HG02678 (cell line): ENCODE data around the gene PLPPR1.

Experiments
- ATAC-seq: cut with Tn5 transposase; IDR thresholded peaks from one replicate; pipeline ENCODE4 v1.9.1; 2021; ENCODE audit warnings: mild to moderate bottlenecking, moderate library complexity; ENCODE audit not compliant: unreplicated experiment

The PLPPR1 gene

DNA sequence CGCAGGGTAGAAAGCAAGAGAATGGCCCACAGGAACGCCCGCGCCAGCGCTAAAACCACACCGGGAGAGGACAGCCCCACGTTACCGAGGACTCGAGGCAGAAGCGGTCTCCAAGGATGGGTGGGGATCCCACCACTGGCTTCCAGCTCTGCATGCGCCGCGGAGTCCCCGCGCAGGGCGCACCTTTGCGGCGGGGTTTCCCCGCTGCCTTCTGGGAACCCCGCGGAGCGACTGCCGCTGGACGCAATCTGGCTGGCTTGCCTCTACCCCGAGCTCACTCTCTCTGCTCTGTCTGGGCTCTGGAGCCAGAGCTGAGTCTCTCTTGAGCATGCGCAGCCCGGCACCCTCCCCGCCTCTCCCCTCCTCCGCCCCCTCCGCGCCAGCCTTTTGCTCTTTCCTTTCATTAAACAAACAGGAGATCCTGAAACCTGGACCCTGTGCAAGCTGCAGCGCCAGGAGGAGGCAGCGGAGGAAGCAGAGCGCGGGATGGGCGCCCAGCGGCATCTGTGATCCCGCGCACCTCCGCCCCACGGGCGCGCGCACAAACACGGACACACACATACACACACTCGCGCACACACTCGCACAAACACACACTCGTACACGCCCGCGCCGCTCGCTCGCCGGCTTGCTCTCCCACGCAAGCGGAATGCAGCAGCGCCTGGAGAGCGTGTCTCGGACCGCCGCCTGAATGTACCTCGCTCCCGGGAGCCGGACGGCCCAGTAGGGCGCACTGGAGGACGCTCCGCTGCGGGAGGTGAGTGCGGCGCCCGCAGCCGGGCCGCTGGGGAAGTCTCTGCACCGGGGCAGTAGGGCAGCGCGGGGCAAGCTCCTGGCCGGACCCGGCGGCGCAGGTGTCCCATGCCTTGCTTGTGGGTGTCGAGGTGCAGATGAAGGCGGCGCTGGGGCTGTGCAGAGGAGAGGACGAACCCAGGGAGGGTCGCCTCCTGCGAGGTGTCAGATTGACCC lies at the start of gene PLPPR1:
PLPPR1 (plus strand) TSS at position 382 of the 969 bp plus-strand sequence.
- no peak for ATAC-seq

GRCh38 chr9:100989731-100990130 lies 38.8 kb upstream of the PLPPR1 start:
- no peak for ATAC-seq

DNA sequence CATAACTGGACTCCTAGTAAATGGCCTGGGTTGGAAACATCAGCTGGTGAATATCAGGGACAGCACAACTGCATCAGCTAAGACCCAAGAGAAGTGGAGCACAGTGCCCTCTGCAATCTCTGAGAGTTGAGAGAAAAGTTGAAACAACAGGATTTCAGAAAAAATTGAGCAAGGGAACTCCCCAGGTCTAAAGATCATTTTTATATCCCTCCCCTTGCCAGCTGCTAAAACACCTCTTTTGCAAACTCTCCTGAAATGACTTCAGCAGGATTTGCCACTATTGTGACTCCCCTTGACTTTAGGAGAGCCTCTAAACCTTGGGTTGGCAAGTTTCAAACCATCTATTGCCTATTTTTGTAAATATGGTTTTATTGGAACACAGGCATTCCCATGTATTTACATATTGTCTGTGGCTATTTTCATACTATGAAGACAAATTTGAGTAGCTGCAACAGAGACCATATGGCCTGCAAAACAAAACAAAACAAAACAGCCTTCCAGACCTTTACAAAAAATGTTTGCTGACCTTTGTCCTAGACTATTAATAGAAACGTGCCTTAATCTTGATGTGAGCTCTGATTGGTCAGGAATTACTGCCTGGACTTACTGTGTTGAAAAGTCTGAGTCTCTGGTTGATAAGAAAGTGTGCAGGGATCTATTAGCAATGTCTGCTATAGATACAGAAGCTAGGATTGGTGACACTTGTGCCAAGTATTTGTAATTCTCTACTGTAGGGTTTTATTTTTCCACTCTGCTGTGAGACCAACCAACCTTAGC lies 37.7 kb upstream of the PLPPR1 start:
- ATAC-seq, result no peak

DNA sequence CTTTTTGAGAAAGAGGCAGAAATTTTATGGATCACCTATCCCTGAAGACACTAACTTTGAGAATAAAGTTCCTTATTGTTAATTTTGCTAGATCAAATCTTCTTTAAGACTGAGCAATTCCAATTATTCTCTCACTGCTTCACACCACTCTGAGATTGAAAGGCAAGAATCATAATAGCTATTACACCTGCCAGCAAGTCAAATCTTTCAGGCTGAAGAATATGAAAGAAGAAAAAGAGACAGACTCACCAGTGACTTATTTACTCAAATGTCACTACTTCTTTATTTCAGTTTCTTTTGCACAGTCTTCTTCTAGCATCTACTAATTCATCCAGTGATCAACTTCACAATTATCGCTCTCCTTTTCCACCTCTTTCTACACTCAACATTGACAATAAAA lies 35.9 kb upstream of the PLPPR1 start:
- no peak for ATAC-seq

GRCh38 chr9:100999906-101000544 lies 28.5 kb upstream of the PLPPR1 start:
- no peak for ATAC-seq

DNA sequence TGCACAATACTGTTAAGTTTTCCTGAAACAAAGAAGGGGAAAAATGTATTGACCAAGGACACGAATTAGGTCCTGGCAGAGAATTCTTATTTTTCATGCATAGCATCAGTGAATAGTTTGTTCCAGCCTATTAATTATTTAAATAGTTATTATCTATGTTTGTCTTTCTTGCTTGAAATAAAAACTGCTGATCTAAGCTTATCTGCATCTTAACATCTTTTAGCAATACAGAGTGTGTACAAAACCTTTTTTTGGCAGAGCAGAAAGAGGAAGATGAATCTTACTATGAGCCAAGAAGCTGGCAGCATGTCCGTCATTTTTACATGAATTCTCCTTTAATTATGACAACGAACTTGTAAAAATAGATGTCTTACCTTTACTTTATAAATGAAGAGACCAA lies 23.3 kb upstream of the PLPPR1 start:
- no peak for ATAC-seq

DNA sequence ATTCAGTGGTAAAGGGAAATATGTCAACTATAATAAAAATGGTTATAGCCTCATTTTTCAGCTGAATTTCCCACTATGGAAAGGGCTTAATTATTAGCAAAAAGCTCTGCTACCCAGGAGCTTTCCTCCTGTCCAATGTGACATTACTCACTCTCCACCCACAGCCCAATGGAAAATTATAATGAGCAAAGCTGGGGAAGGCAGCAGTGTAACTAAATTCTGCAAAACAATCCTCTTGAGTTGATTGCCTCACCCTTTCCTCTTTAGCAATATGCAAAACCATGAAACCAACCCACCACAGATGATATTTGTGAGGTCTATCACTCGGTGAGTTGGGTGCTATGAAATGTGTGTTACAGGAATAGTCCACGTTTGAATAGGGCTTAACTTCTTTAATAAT lies 14.0 kb upstream of the PLPPR1 start:
- ATAC-seq, result no peak

GRCh38 chr9:101018467-101018866 lies 10.1 kb upstream of the PLPPR1 start:
- no peak for ATAC-seq

DNA sequence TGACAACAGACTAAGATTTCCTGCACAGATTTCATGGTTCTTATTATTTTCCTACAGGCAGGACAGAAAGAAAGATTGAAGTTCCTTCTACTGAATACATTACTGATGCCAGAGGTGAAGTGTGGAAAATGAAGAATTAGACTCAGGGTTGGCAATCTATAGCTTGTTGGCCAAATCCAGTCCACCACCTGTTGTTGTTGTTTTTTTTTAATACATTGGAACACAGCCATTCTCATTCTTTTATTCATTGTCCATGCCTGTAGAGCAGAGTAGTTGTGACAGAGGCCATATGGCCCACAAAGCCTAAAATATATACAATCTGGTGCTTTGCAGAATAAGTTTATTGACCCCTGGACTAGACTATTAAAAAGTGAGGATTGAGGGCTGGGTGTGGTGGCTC lies 5.8 kb upstream of the PLPPR1 start:
- no peak for ATAC-seq

DNA sequence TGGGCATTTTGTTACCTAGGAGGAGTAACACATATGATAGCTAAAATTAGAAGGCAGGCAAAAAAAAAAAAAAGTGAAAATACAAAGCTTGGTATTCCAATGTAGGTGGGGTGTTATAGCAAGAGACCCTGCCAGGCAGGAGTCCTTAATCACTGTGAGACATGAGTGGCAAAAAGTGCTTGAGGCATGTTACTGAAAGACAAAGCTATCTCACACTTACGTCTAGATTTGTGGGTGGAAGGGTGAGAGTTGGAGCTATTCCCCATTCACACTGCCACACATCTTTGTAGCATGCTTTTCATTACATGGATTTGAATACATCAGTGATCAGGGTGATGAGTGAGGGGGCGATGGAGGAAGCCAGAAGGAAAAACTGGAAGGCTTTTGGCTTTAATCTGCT lies 2.6 kb upstream of the PLPPR1 start:
- ATAC-seq, result no peak

- ATAC-seq, result no peak
Measured at GRCh38 chr9:101026824-101027223, 1.7 kb upstream of the PLPPR1 start.

GRCh38 chr9:101027236-101027635 lies 1.3 kb upstream of the PLPPR1 start:
- no peak for ATAC-seq

DNA sequence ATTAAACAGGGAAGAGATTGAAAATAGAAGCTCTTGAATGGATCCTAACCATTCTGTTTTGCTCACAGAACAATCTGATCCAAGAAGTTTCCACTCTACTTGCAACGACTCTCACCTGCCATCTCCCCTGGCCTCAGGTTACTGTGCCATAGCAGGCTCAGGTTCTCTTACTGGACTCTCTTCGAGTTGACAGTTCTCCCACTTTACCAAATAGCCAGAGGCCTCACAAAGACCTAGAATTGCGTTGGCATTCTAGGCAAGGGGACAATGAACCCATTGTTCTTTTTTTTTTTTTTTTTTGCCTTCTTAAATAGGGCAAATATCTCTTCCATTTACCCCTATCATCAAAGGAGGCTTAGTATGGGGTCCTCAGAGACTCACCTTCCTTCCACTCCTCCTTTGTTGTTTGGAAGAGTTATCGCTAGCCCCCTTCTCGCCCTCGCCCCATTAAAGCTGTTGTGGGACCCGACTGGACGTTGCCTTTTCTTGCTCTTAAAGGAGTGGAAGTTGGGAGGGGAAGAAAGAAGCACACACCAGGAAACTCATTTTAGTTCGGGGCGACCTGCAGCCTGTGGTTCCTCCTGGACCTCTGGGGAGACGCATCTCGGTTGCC lies 688 bp upstream of the PLPPR1 start:
- ATAC-seq, result no peak

DNA sequence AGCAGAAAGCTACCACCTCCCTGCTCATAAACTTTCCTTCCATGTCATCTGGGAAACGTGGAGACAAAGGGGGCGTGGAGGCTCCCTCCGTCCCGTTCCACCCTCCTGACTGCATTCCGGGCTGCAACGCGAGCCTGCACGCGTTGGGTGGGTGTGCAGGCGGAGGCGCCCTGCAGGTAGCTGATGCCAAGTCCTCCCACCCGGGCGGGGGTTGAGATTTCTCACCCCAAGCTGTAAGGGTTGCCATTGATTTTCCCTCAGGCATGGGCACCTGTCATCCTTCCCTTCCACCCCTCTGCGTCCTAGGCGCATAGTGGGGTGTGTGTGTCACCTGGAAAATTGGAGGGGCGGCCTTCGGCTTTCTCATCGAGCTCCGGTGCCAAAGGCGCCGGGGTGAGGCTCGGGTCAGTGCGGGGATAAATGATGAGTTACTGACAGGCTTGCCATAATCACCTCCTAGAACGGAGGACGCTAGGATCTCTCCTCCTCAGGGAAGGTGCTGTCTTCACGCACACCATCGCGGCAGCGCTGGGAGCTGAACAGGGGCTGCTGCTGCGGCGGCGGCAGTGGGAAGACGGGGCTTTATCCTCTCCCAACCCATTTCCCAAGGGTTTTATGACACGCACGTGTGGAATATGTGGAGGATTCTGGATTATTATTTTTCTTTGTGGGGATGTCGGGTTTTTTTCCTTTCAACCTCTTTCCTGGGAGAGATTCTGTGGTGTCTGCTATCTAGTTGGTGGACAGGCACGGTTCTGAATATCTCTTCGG lies 973 bp downstream of the PLPPR1 start:
- no peak for ATAC-seq

GRCh38 chr9:101030086-101030391 lies 1.5 kb downstream of the PLPPR1 start:
- no peak for ATAC-seq

- ATAC-seq, result no peak
Measured at GRCh38 chr9:101032426-101032825, 3.9 kb downstream of the PLPPR1 start.

GRCh38 chr9:101034222-101034621 lies 5.7 kb downstream of the PLPPR1 start:
- ATAC-seq, result no peak

- ATAC-seq, result no peak
Measured at GRCh38 chr9:101035098-101035497, 6.6 kb downstream of the PLPPR1 start.

DNA sequence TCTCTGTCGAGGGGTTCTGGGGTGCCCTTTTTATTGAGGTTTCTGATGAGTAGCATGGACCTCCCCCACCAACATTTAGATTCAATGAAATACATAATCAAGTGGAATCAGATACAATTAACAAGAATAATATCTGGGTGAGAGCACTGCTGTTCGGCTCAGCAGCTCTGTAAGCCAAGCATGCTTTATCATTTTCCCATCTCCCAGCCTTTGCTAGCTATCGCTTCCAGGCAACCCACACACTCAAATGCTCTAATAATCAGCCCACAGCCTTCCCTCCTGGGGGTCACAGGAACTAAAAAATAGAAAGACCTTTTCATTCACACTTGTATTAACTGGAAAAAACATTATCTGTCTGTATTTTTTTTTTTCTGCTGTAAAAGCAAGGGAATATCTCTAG lies 8.9 kb downstream of the PLPPR1 start:
- no peak for ATAC-seq

GRCh38 chr9:101038488-101038887 lies 10.0 kb downstream of the PLPPR1 start:
- ATAC-seq, result no peak
